GM12878 (cell line): ENCODE measurements around the gene ADH1A. TPM values are rescaled to one million over a fixed set of nuclear protein-coding genes. Genes with fewer than 3 reads are reported as not detected.

Experiments
- ATF2 ChIP-seq: IDR thresholded peaks from 2 replicates; pipeline ENCODE4 v1.6.1; 2012; ENCODE audit warnings: low read length, inconsistent platforms
- CHD1 ChIP-seq: IDR thresholded peaks from 2 replicates; pipeline ENCODE4 v1.6.1; 2012; ENCODE audit warnings: low read depth, low read length, improper control_type of control experiment
- CUX1 ChIP-seq: IDR thresholded peaks from 2 replicates; pipeline ENCODE4 v1.6.1; 2012; ENCODE audit warnings: improper control_type of control experiment, low read depth, low read length; ENCODE audit not compliant: insufficient replicate concordance
- EGR1 ChIP-seq, 2 experiments: IDR thresholded peaks; 1 replicate in 1 of 2; 2 replicates in 1 of 2; pipeline ENCODE4 v1.6.1; 2011 to 2012; ENCODE audit warnings: low read depth in 2 of 2, low read length in 2 of 2, borderline replicate concordance in 1 of 2, mild to moderate bottlenecking in 1 of 2, moderate library complexity in 1 of 2
- MYC ChIP-seq: IDR thresholded peaks from 2 replicates; pipeline ENCODE4 v1.6.1; 2011; ENCODE audit warnings: mild to moderate bottlenecking, low read length, moderate library complexity, inconsistent platforms; ENCODE audit not compliant: insufficient read depth, insufficient replicate concordance, insufficient read length, severe bottlenecking
- PAX8 ChIP-seq: fragments of 450-650 bp; IDR thresholded peaks from 2 replicates; pipeline ENCODE4 v1.6.1; 2017; ENCODE audit warnings: mild to moderate bottlenecking, moderate library complexity
- SP1 ChIP-seq: IDR thresholded peaks from one replicate; pipeline ENCODE4 v1.6.1; 2011; ENCODE audit warnings: low read depth, low read length
- STAT3 ChIP-seq: IDR thresholded peaks from 2 replicates; pipeline ENCODE4 v1.6.1; 2011; ENCODE audit warnings: low read depth, low read length, improper control_type of control experiment
- TAF1 ChIP-seq: IDR thresholded peaks from 2 replicates; pipeline ENCODE4 v1.6.1; 2011; ENCODE audit warnings: mild to moderate bottlenecking, low read depth, low read length, borderline replicate concordance
- polyA plus RNA-seq, 11 experiments: library from polyadenylated mRNA; depleted of rRNA in 4 of 11; unstranded in 6 of 11; stranded (reverse) in 5 of 11; fragments of >200 nt; fragmentation: Nextera tagmentation in 4 of 11; fragmentation: Illumina TruSeq in 1 of 11; extraction: Ambion mirVana in 4 of 11; extraction: Trizol in 1 of 11; gene quantifications; 1 replicate in 1 of 11; 2 replicates in 10 of 11; pipeline versions ENCODE4 v1.2.1 to v1.2.3, GENCODE V29; 2011 to 2016; ENCODE audit warnings: inconsistent platforms in 2 of 11, missing spikeins in 2 of 11, low read depth in 1 of 11
- total RNA-seq, 4 experiments: library from RNA; depleted of rRNA in 3 of 4; stranded (reverse); fragments of >200 nt in 3 of 4; fragmentation: Illumina TruSeq in 1 of 4; extraction: Trizol in 1 of 4; gene quantifications; 2 replicates each; pipeline versions ENCODE4 v1.2.1 to v1.2.3, GENCODE V29; 2013 to 2021
- TF ChIP-seq, protein P1 (sequence below): fragments of 450-650 bp; IDR thresholded peaks from 2 replicates; pipeline ENCODE4 v1.6.1; 2016; ENCODE audit warnings: mild to moderate bottlenecking, moderate library complexity, borderline replicate concordance
- TF ChIP-seq, protein P2 (sequence below): IDR thresholded peaks from 2 replicates; pipeline ENCODE4 v1.6.1; 2011; ENCODE audit warnings: low read depth, low read length, improper control_type of control experiment, borderline replicate concordance
- TF ChIP-seq, protein P3 (sequence below): fragments of 450-650 bp; IDR thresholded peaks from 2 replicates; pipeline ENCODE4 v1.6.1; 2017; ENCODE audit warnings: antibody characterized with exemption, mild to moderate bottlenecking, moderate library complexity

Gene ADH1A
- total and polyA plus RNA-seq, 10 of the 15 experiments (the other 5 are each of a cell fraction or from before 2014, with no cell fraction given), result not detected

DNA sequence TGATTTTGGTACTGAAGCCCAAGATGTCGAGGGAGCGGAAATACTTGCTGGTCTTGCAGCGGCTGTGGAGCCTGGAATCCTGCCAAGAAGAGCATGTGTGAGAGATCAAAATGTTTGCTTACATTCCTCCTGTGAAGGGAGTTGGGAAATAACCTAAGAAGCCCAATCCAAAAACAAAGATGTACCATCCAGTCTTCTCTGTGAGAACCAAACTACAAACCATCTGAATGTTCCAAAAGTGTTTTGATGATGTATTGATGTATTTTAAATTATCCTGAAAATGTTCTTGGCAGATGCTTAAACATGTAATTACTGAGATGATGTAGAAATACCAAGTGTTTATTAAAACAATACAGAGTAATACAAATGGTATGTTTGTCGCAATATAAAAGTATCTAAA is 10.1 kb upstream of the ADH1A start (continued):
- TF ChIP-seq, protein P1, sequence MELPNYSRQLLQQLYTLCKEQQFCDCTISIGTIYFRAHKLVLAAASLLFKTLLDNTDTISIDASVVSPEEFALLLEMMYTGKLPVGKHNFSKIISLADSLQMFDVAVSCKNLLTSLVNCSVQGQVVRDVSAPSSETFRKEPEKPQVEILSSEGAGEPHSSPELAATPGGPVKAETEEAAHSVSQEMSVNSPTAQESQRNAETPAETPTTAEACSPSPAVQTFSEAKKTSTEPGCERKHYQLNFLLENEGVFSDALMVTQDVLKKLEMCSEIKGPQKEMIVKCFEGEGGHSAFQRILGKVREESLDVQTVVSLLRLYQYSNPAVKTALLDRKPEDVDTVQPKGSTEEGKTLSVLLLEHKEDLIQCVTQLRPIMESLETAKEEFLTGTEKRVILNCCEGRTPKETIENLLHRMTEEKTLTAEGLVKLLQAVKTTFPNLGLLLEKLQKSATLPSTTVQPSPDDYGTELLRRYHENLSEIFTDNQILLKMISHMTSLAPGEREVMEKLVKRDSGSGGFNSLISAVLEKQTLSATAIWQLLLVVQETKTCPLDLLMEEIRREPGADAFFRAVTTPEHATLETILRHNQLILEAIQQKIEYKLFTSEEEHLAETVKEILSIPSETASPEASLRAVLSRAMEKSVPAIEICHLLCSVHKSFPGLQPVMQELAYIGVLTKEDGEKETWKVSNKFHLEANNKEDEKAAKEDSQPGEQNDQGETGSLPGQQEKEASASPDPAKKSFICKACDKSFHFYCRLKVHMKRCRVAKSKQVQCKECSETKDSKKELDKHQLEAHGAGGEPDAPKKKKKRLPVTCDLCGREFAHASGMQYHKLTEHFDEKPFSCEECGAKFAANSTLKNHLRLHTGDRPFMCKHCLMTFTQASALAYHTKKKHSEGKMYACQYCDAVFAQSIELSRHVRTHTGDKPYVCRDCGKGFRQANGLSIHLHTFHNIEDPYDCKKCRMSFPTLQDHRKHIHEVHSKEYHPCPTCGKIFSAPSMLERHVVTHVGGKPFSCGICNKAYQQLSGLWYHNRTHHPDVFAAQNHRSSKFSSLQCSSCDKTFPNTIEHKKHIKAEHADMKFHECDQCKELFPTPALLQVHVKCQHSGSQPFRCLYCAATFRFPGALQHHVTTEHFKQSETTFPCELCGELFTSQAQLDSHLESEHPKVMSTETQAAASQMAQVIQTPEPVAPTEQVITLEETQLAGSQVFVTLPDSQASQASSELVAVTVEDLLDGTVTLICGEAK, result no peak
- TF ChIP-seq, protein P2, sequence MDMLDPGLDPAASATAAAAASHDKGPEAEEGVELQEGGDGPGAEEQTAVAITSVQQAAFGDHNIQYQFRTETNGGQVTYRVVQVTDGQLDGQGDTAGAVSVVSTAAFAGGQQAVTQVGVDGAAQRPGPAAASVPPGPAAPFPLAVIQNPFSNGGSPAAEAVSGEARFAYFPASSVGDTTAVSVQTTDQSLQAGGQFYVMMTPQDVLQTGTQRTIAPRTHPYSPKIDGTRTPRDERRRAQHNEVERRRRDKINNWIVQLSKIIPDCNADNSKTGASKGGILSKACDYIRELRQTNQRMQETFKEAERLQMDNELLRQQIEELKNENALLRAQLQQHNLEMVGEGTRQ, result no peak
- TF ChIP-seq EGR1 (IDR thresholded peaks at IDR 0.05; ENCODE audit: borderline replicate concordance in 1 of 2, low read depth in 2 of 2, low read length in 2 of 2) (no peak), STAT3 (no peak), CHD1 (no peak), CUX1 (no peak), MYC (no peak), PAX8 (no peak), ATF2 (no peak), TAF1 (no peak), SP1 (no peak)
- TF ChIP-seq, protein P3, sequence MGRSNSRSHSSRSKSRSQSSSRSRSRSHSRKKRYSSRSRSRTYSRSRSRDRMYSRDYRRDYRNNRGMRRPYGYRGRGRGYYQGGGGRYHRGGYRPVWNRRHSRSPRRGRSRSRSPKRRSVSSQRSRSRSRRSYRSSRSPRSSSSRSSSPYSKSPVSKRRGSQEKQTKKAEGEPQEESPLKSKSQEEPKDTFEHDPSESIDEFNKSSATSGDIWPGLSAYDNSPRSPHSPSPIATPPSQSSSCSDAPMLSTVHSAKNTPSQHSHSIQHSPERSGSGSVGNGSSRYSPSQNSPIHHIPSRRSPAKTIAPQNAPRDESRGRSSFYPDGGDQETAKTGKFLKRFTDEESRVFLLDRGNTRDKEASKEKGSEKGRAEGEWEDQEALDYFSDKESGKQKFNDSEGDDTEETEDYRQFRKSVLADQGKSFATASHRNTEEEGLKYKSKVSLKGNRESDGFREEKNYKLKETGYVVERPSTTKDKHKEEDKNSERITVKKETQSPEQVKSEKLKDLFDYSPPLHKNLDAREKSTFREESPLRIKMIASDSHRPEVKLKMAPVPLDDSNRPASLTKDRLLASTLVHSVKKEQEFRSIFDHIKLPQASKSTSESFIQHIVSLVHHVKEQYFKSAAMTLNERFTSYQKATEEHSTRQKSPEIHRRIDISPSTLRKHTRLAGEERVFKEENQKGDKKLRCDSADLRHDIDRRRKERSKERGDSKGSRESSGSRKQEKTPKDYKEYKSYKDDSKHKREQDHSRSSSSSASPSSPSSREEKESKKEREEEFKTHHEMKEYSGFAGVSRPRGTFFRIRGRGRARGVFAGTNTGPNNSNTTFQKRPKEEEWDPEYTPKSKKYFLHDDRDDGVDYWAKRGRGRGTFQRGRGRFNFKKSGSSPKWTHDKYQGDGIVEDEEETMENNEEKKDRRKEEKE, result no peak
